OCI-LY3 (cell line): Measurements from ENCODE around the gene AHNAK2.

Experiments
- H2AFZ ChIP-seq: fragments of 200-600, 300-600 bp; shearing (Covaris generic); 2 replicates; pipeline ENCODE4 v1.6.0; 2014; ENCODE audit warnings: antibody characterized with exemption, low read depth, low read length
- H3K27ac ChIP-seq: fragments of 200-600, 300-600 bp; sonication (generic); 2 replicates; pipeline ENCODE4 v1.5.1; 2014; ENCODE audit warnings: mild to moderate bottlenecking, low read length, moderate library complexity, mixed read lengths
- H3K27me3 ChIP-seq: fragments of 200-600, 300-600 bp; sonication (generic); 2 replicates; pipeline ENCODE4 v1.6.1; 2014; ENCODE audit warnings: low read depth, low read length, mixed read lengths
- H3K36me3 ChIP-seq: fragments of 200-600, 300-600 bp; sonication (generic); replicated peaks from 2 replicates; pipeline ENCODE3; 2014; ENCODE audit warnings: low read depth, low read length, mixed read lengths
- H3K4me1 ChIP-seq: fragments of 300-600, 200-600 bp; sonication (generic); 2 replicates; pipeline ENCODE4 v1.6.1; 2014; ENCODE audit warnings: low read length, mixed read lengths
- H3K4me2 ChIP-seq: fragments of 200-600, 300-600 bp; sonication (generic); 2 replicates; pipeline ENCODE4 v1.6.1; 2014; ENCODE audit warnings: low read length, mixed read lengths
- H3K4me3 ChIP-seq: fragments of 300-600, 200-600 bp; sonication (generic); 2 replicates; pipeline ENCODE4 v1.5.1; 2014; ENCODE audit warnings: antibody characterized with exemption, mild to moderate bottlenecking, low read length, moderate library complexity
- H3K79me2 ChIP-seq: fragments of 300-600, 200-600 bp; shearing (Covaris generic); 2 replicates; pipeline ENCODE4 v1.6.1; 2014; ENCODE audit warnings: mild to moderate bottlenecking, low read length, mixed read lengths
- H3K9ac ChIP-seq: fragments of 300-600, 200-600 bp; shearing (Covaris generic); 2 replicates; pipeline ENCODE4 v1.6.0; 2014; ENCODE audit warnings: mild to moderate bottlenecking, low read length, moderate library complexity
- H3K9me3 ChIP-seq: fragments of 200-600, 300-600 bp; shearing (Covaris generic); 2 replicates; pipeline ENCODE4 v1.6.1; 2014; ENCODE audit warnings: low read length, mixed read lengths; ENCODE audit not compliant: insufficient read depth
- H4K20me1 ChIP-seq: fragments of 200-600, 300-600 bp; sonication (generic); 2 replicates; pipeline ENCODE4 v1.6.1; 2016; ENCODE audit warnings: low read length, mixed read lengths; ENCODE audit not compliant: insufficient read depth
- CTCF ChIP-seq: fragments of 200-600, 300-600 bp; sonication (generic); IDR thresholded peaks from 2 replicates; pipeline ENCODE4 v1.5.1; 2014; ENCODE audit warnings: antibody characterized with exemption, low read length, low read depth
- EZH2phosphoT487 ChIP-seq: fragments of 200-600 bp; shearing (Covaris generic); IDR thresholded peaks from 2 replicates; pipeline ENCODE4 v1.6.1; 2018; ENCODE audit warnings: antibody characterized with exemption, mixed run types, low read depth

AHNAK2 gene

GRCh38 chr14:104938960-104939359, 39.2 kb downstream of the AHNAK2 start:
- no peaks in the 10 kb centered on the region for H3K79me2 ChIP-seq
- peaks cover 43% of the 10 kb centered on the region for H3K27me3 ChIP-seq

GRCh38 chr14:104938436-104938835, 39.7 kb downstream of the AHNAK2 start:
- Histone ChIP-seq H3K27me3 (peaks cover 43% of the 10 kb centered on the region), H2AFZ (no peak overlapping the region), H3K4me3 (no peak overlapping the region), H3K9me3 (no peaks in the 10 kb centered on the region), H3K4me1 (0 out of 2 replicates have a peak, but pooled peaks cover 6% of the 10 kb centered on the region), H3K4me2 (no peak overlapping the region), H3K79me2 (no peaks in the 10 kb centered on the region), H4K20me1 (0 out of 2 replicates have a peak, but pooled peaks cover 4% of the 10 kb centered on the region), H3K27ac (no peak overlapping the region), H3K9ac (no peak overlapping the region), H3K36me3 (no peaks in the 10 kb centered on the region)
- TF ChIP-seq EZH2phosphoT487 (no peak), CTCF (no peak)

More at GRCh38 chr14:104938960-104939359, 39.2 kb downstream of the AHNAK2 start:
- H3K9ac ChIP-seq, result no peak overlapping the region
- no peaks in the 10 kb centered on the region for H3K9me3 ChIP-seq
- H2AFZ ChIP-seq, result no peak overlapping the region
- no peak overlapping the region for H3K4me2 ChIP-seq
- no peak overlapping the region for H3K27ac ChIP-seq
- no peaks in the 10 kb centered on the region for H3K36me3 ChIP-seq
- TF ChIP-seq EZH2phosphoT487, result no peak
- TF ChIP-seq CTCF, result no peak
- 0 out of 2 replicates have a peak, but pooled peaks cover 4% of the 10 kb centered on the region for H4K20me1 ChIP-seq
- H3K4me1 ChIP-seq, result 0 out of 2 replicates have a peak, but pooled peaks cover 6% of the 10 kb centered on the region
- no peak overlapping the region for H3K4me3 ChIP-seq

- Histone ChIP-seq H3K79me2 (no peaks in the 10 kb centered on the region), H3K4me1 (0 out of 2 replicates have a peak, but pooled peaks cover 6% of the 10 kb centered on the region), H3K4me3 (no peak overlapping the region), H3K36me3 (no peaks in the 10 kb centered on the region), H3K27ac (no peak overlapping the region), H3K27me3 (peaks cover 43% of the 10 kb centered on the region), H3K9me3 (no peaks in the 10 kb centered on the region), H2AFZ (no peak overlapping the region), H4K20me1 (0 out of 2 replicates have a peak, but pooled peaks cover 4% of the 10 kb centered on the region), H3K4me2 (no peak overlapping the region), H3K9ac (no peak overlapping the region)
- TF ChIP-seq EZH2phosphoT487 (no peak), CTCF (no peak)
Measured at GRCh38 chr14:104937694-104938365, 40.3 kb downstream of the AHNAK2 start.

GRCh38 chr14:104937161-104937560, 41.0 kb downstream of the AHNAK2 start:
- Histone ChIP-seq H3K79me2 (no peaks in the 10 kb centered on the region), H2AFZ (no peak overlapping the region), H3K27ac (no peak overlapping the region), H3K36me3 (peaks cover 6% of the 10 kb centered on the region), H4K20me1 (0 out of 2 replicates have a peak, but pooled peaks cover 4% of the 10 kb centered on the region), H3K4me2 (no peak overlapping the region), H3K9ac (no peak overlapping the region), H3K4me1 (0 out of 2 replicates have a peak, but pooled peaks cover 6% of the 10 kb centered on the region), H3K4me3 (no peak overlapping the region), H3K9me3 (no peaks in the 10 kb centered on the region), H3K27me3 (peaks cover 43% of the 10 kb centered on the region)
- no peak for TF ChIP-seq EZH2phosphoT487
